ENCODE data around the gene KLK15. TPM values are rescaled to one million over a fixed set of nuclear protein-coding genes. Genes with fewer than 3 reads are reported as not detected.
A peak's percentile ranks its signal among the peaks of the same experiment; 100 is the strongest.

The KLK15 gene
- total and polyA plus RNA-seq, 10 of the 15 experiments (the other 5 are each of a cell fraction or from before 2014, with no cell fraction given) = 0.04 to 0.08 TPM; not detected in 8

GRCh38 chr19:50797429-50797780, 36.0 kb downstream of the KLK15 start:
- intact Hi-C loops (cut with micrococcal nuclease; ENCODE audit: unreplicated experiment) = no loop called here

DNA sequence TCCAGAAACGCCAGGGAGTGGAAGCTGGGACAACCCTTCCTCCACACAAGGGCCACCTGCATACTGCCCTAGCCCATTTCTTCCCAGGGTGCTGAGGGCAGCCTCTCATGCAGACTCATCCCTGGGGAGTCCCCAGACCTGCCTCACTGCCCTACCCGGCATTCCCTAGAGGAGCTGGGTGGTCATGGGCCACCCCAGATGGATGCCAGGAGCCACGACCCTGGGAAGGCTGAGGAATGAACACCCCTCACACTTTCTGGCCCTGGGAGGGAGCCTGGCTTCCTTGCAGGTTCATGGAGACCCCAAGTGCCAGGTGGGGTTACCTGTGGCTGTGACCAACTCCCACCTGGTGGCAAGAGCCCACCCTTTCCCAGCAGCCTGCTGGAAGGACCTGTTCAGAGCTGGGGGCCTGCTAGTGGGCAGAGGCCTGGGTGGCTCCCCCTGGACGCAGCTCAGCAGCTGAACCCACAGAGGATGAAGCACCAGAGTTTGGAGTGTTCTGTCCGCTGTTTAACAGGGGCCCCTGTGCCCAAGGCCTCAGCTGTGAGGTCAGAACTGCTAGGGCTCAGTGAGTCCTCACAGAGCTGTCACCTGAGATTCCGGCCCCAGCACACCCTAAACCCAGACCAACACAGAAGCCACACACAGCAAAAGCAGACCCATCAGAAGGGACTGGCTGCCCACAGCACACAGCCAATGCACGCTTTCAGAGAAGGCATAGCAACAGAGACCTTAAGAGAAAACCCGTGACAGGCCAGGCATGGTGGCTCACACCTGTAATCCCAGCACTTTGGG, 36.5 kb downstream of the KLK15 start:
- no peaks in the 10 kb centered on the region for H3K9me3 ChIP-seq (replicated peaks; ENCODE audit: control insufficient read depth, insufficient read depth, low read length)
- no peak overlapping the region for H3K4me2 ChIP-seq (ENCODE audit: control insufficient read depth, insufficient read depth)
- FAIRE-seq (no peak), DNase-seq (ENCODE audit: low read depth, low spot score) (no peak), ATAC-seq (no peak)
- ChIA-PET CTCF (interaction anchor here (3.4 kb wide), 1 partner anchor 125 kb away, joined by 24 read pairs; no protein-coding TSS in a partner anchor), RAD21 (ENCODE audit: unreplicated experiment) (interaction anchor here (6.7 kb wide), 1 partner anchor 125 kb away, joined by 35 read pairs; no protein-coding TSS in a partner anchor), SMC1A (ENCODE audit: uncharacterized antibody, unreplicated experiment) (interaction anchor here (2.0 kb wide), 1 partner anchor 125 kb away, joined by 7 read pairs; no protein-coding TSS in a partner anchor), POLR2A (no interaction called here)
- peaks cover 21% of the 10 kb centered on the region for H3K79me2 ChIP-seq (ENCODE audit: control insufficient read depth, insufficient read depth, low read length)
- H3K4me3 ChIP-seq = no peak overlapping the region
- H3K36me3 ChIP-seq (ENCODE audit: control insufficient read depth in 2 of 2, insufficient read depth in 2 of 2, low read length in 1 of 2) = peaks cover 21 to 34% of the 10 kb centered on the region in 2 experiments
- 42% methylated on average over 8 of the region's 8 CpGs for WGBS (ENCODE audit: insufficient coverage, insufficient replicate concordance, low lambda C conversion rate, missing lambda C conversion rate)
- H3K4me1 ChIP-seq (ENCODE audit: control insufficient read depth, insufficient read depth, low read length) = peaks cover 5% of the 10 kb centered on the region
- H3K9ac ChIP-seq (ENCODE audit: control insufficient read depth, insufficient read depth, low read length) = no peak overlapping the region
- no peak overlapping the region for H2AFZ ChIP-seq (ENCODE audit: control insufficient read depth, low read depth, low read length)
- in situ Hi-C loops (cut with MboI) = no loop called here
- intact Hi-C loops (cut with micrococcal nuclease; ENCODE audit: unreplicated experiment) = no loop called here
- H3K27me3 ChIP-seq (replicated peaks in 1 of 2; ENCODE audit: control insufficient read depth in 2 of 2, insufficient read depth in 2 of 2, low read length in 1 of 2) = no peaks in the 10 kb centered on the region
- H4K20me1 ChIP-seq (ENCODE audit: control insufficient read depth, insufficient read depth) = peaks cover 8% of the 10 kb centered on the region
- no TSS peak for BruUV-seq (replicated peaks)
- H3K27ac ChIP-seq (ENCODE audit: control insufficient read depth, insufficient read depth) = no peak overlapping the region
- TF ChIP-seq ZNF217 (IDR thresholded peaks at IDR 0.05) = no peak
- no peak for TF ChIP-seq KAT2A (conservative IDR thresholded peaks at IDR 0.05; ENCODE audit: control insufficient read depth, low read depth, low read length)
- TF ChIP-seq RAD51 (IDR thresholded peaks at IDR 0.05) = no peak
- no peak for TF ChIP-seq STAT1 (conservative IDR thresholded peaks at IDR 0.05)
- no peak for TF ChIP-seq ZNF274 (IDR thresholded peaks at IDR 0.05; ENCODE audit: insufficient read depth, insufficient read length)
- TF ChIP-seq, protein P1, sequence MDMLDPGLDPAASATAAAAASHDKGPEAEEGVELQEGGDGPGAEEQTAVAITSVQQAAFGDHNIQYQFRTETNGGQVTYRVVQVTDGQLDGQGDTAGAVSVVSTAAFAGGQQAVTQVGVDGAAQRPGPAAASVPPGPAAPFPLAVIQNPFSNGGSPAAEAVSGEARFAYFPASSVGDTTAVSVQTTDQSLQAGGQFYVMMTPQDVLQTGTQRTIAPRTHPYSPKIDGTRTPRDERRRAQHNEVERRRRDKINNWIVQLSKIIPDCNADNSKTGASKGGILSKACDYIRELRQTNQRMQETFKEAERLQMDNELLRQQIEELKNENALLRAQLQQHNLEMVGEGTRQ (IDR thresholded peaks at IDR 0.05; ENCODE audit: borderline replicate concordance, low read depth, low read length) = no peak
- TF ChIP-seq POLR2A (IDR thresholded peaks at IDR 0.05; ENCODE audit: low read depth, low read length) = peak; percentile 72
- TF ChIP-seq FOS (IDR thresholded peaks at IDR 0.05; ENCODE audit: borderline replicate concordance, extremely low read depth, insufficient read length) = no peak
- TF ChIP-seq, protein P2, sequence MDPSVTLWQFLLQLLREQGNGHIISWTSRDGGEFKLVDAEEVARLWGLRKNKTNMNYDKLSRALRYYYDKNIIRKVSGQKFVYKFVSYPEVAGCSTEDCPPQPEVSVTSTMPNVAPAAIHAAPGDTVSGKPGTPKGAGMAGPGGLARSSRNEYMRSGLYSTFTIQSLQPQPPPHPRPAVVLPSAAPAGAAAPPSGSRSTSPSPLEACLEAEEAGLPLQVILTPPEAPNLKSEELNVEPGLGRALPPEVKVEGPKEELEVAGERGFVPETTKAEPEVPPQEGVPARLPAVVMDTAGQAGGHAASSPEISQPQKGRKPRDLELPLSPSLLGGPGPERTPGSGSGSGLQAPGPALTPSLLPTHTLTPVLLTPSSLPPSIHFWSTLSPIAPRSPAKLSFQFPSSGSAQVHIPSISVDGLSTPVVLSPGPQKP (IDR thresholded peaks at IDR 0.05; ENCODE audit: low read depth, low read length) = no peak
- no peak for TF ChIP-seq ZNF24 (IDR thresholded peaks at IDR 0.05)
- TF ChIP-seq LARP7 (IDR thresholded peaks at IDR 0.05) = no peak
- TF ChIP-seq TCF3 (IDR thresholded peaks at IDR 0.05; ENCODE audit: borderline replicate concordance, insufficient read depth, low read depth, low read length) = no peak
- no peak for TF ChIP-seq EGR1 (IDR thresholded peaks at IDR 0.05; ENCODE audit: borderline replicate concordance in 1 of 2, low read depth in 2 of 2, low read length in 2 of 2)
- no peak for TF ChIP-seq IKZF2 (IDR thresholded peaks at IDR 0.05)
- no peak for TF ChIP-seq ZNF207 (IDR thresholded peaks at IDR 0.05; ENCODE audit: borderline replicate concordance)

More at GRCh38 chr19:50797429-50797780, 36.0 kb downstream of the KLK15 start:
- WGBS (ENCODE audit: insufficient coverage, insufficient replicate concordance, low lambda C conversion rate, missing lambda C conversion rate) = 85% methylated on average over 7 of the region's 7 CpGs
- ATAC-seq (no peak), DNase-seq (ENCODE audit: low read depth, low spot score) (no peak), FAIRE-seq (no peak)
- H3K4me3 ChIP-seq = no peak overlapping the region
- H3K27ac ChIP-seq (ENCODE audit: control insufficient read depth, insufficient read depth) = no peak overlapping the region
- ChIA-PET CTCF (interaction anchor here (3.4 kb wide), 1 partner anchor 125 kb away, joined by 24 read pairs; no protein-coding TSS in a partner anchor), RAD21 (ENCODE audit: unreplicated experiment) (interaction anchor here (6.7 kb wide), 1 partner anchor 124 kb away, joined by 35 read pairs; no protein-coding TSS in a partner anchor), POLR2A (no interaction called here), SMC1A (ENCODE audit: uncharacterized antibody, unreplicated experiment) (interaction anchor here (2.0 kb wide), 1 partner anchor 124 kb away, joined by 7 read pairs; no protein-coding TSS in a partner anchor)
- peaks cover 8% of the 10 kb centered on the region for H4K20me1 ChIP-seq (ENCODE audit: control insufficient read depth, insufficient read depth)
- in situ Hi-C loops (cut with MboI) = no loop called here
- no peaks in the 10 kb centered on the region for H3K9me3 ChIP-seq (replicated peaks; ENCODE audit: control insufficient read depth, insufficient read depth, low read length)
- no peaks in the 10 kb centered on the region for H3K27me3 ChIP-seq (replicated peaks in 1 of 2; ENCODE audit: control insufficient read depth in 2 of 2, insufficient read depth in 2 of 2, low read length in 1 of 2)
- TF ChIP-seq ZNF274 (IDR thresholded peaks at IDR 0.05; ENCODE audit: insufficient read depth, insufficient read length) = no peak
- no peak for TF ChIP-seq RB1 (IDR thresholded peaks at IDR 0.05; ENCODE audit: borderline replicate concordance)
- no peak overlapping the region for H2AFZ ChIP-seq (ENCODE audit: control insufficient read depth, low read depth, low read length)
- peaks cover 26 to 34% of the 10 kb centered on the region in 2 experiments for H3K36me3 ChIP-seq (ENCODE audit: control insufficient read depth in 2 of 2, insufficient read depth in 2 of 2, low read length in 1 of 2)
- no peak overlapping the region for H3K9ac ChIP-seq (ENCODE audit: control insufficient read depth, insufficient read depth, low read length)
- H3K79me2 ChIP-seq (ENCODE audit: control insufficient read depth, insufficient read depth, low read length) = peaks cover 27% of the 10 kb centered on the region
- BruUV-seq (replicated peaks) = no TSS peak
- no peak overlapping the region for H3K4me2 ChIP-seq (ENCODE audit: control insufficient read depth, insufficient read depth)
- H3K4me1 ChIP-seq (ENCODE audit: control insufficient read depth, insufficient read depth, low read length) = peaks cover 8% of the 10 kb centered on the region
